CD4-positive, alpha-beta T cell (primary cell): ENCODE results near the gene RALY. TPM values are rescaled to one million over a fixed set of nuclear protein-coding genes. Genes with fewer than 3 reads are reported as not detected.

Experiments
- ATAC-seq: fragments of 200-7000 bp; cut with Tn5 transposase; one replicate; pipeline ENCODE4 v1.10.0; 2022; ENCODE audit warnings: mild to moderate bottlenecking; ENCODE audit not compliant: poor library complexity
- CTCF ChIA-PET: fragments of 350-600 bp; sonication (Branson Sonifier 250); formaldehyde crosslinking; loops from one replicate; lab custom pipeline; 2021; ENCODE audit warnings: antibody characterized with exemption, inconsistent platforms; lab: Charles Lee
- POLR2A ChIA-PET: fragments of 350-600 bp; sonication (Branson Sonifier 250); formaldehyde crosslinking; loops from one replicate; lab custom pipeline; 2021; ENCODE audit warnings: antibody characterized with exemption, inconsistent platforms; lab: Charles Lee
- DNase-seq, 14 experiments: peaks; one replicate each; pipeline ENCODE4 v3.0.0-alpha.2; 2013 to 2020; ENCODE audit warnings: mixed read lengths in 2 of 14
- H3K27ac ChIP-seq, 2 donors: one replicate each; pipeline versions ENCODE4 v1.5.1 to v1.7.0; 2013; ENCODE audit warnings: low read length in 2 of 2, low read depth in 1 of 2, mild to moderate bottlenecking in 1 of 2
- H3K27me3 ChIP-seq, 2 experiments: 1 replicate in 1 of 2; 2 replicates in 1 of 2; pipeline versions ENCODE4 v1.6.1 to v1.7.0; 2013; ENCODE audit warnings: low read length in 2 of 2, control low read depth in 1 of 2, mild to moderate bottlenecking in 1 of 2, moderate library complexity in 1 of 2; ENCODE audit not compliant: insufficient read depth in 2 of 2, control insufficient read depth in 1 of 2
- H3K36me3 ChIP-seq: one replicate; pipeline ENCODE4 v1.6.1; 2013; ENCODE audit warnings: low read length, control low read depth; ENCODE audit not compliant: insufficient read depth
- H3K4me1 ChIP-seq: one replicate; pipeline ENCODE4 v1.6.1; 2013; ENCODE audit warnings: low read length, control low read depth; ENCODE audit not compliant: insufficient read depth
- H3K4me3 ChIP-seq: one replicate; pipeline ENCODE4 v1.5.1; 2013; ENCODE audit warnings: mild to moderate bottlenecking, low read length, moderate library complexity
- H3K9me3 ChIP-seq, 2 experiments: 1 replicate in 1 of 2; 2 replicates in 1 of 2; pipeline versions ENCODE4 v1.6.1 to v1.7.0; 2013; ENCODE audit warnings: low read length in 2 of 2, mild to moderate bottlenecking in 2 of 2, control low read depth in 1 of 2, moderate library complexity in 1 of 2; ENCODE audit not compliant: control insufficient read depth in 1 of 2, insufficient read depth in 1 of 2
- H3K27ac Mint-ChIP-seq: one replicate; pipeline ENCODE4 v1.8.0; 2020; ENCODE audit warnings: mixed read lengths
- H3K27me3 Mint-ChIP-seq: one replicate; pipeline ENCODE4 v1.8.0; 2021; ENCODE audit warnings: mixed read lengths
- H3K36me3 Mint-ChIP-seq: one replicate; pipeline ENCODE4 v1.8.0; 2021; ENCODE audit warnings: low read depth, mixed read lengths
- H3K4me1 Mint-ChIP-seq: one replicate; pipeline ENCODE4 v1.8.0; 2021; ENCODE audit warnings: low read depth, mixed read lengths
- H3K4me3 Mint-ChIP-seq: one replicate; pipeline ENCODE4 v1.8.0; 2020; ENCODE audit warnings: mild to moderate bottlenecking, mixed read lengths
- H3K9me3 Mint-ChIP-seq: one replicate; pipeline ENCODE4 v1.8.0; 2020; ENCODE audit warnings: mixed read lengths
- intact Hi-C, 2 experiments: fragments of 100-400 bp; cut with DNase I in 1 of 2; cut with micrococcal nuclease in 1 of 2; formaldehyde crosslinking; loops; one replicate each; pipeline versions ENCODE4 v1.15.1 to v1.9.0; 2023 to 2025; cut with DNase I, micrococcal nuclease
- total RNA-seq, 174 experiments: library from RNA in 2 of 174; stranded (reverse) in 2 of 174; gene quantifications; one replicate each; pipeline ENCODE4 v1.2.3 and lab custom pipeline; 2021 to 2026
- TF ChIP-seq, protein P1 (sequence below): fragments of 200-600 bp; IDR thresholded peaks from one replicate; pipeline ENCODE4 v1.8.0; 2022; ENCODE audit warnings: antibody characterized with exemption, mild to moderate bottlenecking

Gene RALY
- total RNA-seq, 2 experiments from 2014 or later: 112 TPM

DNA sequence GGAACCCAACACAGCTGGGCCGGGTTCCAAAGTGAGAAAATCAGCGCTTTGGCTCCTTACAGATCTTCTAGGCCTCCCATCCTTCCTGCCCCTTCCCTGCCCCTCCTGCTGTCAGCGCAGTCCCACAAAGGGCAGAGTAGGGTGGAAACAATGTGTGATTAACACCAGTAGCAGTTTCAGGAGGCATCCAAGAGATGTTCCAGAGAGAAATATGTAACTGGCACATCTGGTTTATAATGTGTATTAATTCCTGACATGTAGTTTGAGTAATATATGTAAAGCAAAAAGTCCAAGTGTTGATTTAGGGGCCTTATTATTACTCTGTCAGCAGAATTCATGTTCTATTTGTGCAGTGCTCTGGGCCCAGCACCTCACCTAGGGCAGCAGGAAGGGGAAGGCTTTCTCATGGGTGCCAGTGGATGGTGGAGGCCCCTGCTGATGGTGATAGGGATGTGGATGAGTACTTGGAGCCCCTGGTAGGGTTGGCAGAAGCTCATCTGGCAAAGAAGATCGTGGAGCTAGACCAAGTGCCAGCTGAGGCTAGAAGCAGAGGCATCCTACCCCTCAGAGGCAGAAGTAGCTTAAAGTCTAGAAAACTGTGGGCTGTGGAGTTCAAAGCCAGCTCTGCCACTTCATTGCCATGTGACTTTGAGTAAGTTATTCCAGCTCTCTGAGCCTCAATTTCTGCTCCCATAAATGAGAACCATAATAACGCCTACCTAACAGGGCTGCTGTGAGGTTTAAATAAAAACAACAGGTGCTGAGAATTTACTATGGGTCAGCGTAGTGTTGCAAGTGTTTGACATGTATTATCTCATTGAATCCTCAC lies 22.4 kb upstream of the RALY start:
- Histone ChIP-seq H3K27ac (no peak overlapping the region), H3K36me3 (no peaks in the 10 kb centered on the region), H3K27me3 (no peaks in the 10 kb centered on the region), H3K9me3 (no peaks in the 10 kb centered on the region), H3K4me3 (no peak overlapping the region), H3K4me1 (no peaks in the 10 kb centered on the region)
- DNase-seq: no peak
- ChIA-PET POLR2A (no interaction called here), CTCF (no interaction called here)
- intact Hi-C loops: no loop called here
- Mint-ChIP-seq H3K9me3 (no peaks in the 10 kb centered on the region), H3K4me1 (no peaks in the 10 kb centered on the region), H3K36me3 (no peaks in the 10 kb centered on the region), H3K4me3 (no peak overlapping the region), H3K27me3 (peaks cover 2% of the 10 kb centered on the region), H3K27ac (no peak overlapping the region)
- TF ChIP-seq, protein P1, sequence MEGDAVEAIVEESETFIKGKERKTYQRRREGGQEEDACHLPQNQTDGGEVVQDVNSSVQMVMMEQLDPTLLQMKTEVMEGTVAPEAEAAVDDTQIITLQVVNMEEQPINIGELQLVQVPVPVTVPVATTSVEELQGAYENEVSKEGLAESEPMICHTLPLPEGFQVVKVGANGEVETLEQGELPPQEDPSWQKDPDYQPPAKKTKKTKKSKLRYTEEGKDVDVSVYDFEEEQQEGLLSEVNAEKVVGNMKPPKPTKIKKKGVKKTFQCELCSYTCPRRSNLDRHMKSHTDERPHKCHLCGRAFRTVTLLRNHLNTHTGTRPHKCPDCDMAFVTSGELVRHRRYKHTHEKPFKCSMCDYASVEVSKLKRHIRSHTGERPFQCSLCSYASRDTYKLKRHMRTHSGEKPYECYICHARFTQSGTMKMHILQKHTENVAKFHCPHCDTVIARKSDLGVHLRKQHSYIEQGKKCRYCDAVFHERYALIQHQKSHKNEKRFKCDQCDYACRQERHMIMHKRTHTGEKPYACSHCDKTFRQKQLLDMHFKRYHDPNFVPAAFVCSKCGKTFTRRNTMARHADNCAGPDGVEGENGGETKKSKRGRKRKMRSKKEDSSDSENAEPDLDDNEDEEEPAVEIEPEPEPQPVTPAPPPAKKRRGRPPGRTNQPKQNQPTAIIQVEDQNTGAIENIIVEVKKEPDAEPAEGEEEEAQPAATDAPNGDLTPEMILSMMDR: no peak
- no peak for ATAC-seq

DNA sequence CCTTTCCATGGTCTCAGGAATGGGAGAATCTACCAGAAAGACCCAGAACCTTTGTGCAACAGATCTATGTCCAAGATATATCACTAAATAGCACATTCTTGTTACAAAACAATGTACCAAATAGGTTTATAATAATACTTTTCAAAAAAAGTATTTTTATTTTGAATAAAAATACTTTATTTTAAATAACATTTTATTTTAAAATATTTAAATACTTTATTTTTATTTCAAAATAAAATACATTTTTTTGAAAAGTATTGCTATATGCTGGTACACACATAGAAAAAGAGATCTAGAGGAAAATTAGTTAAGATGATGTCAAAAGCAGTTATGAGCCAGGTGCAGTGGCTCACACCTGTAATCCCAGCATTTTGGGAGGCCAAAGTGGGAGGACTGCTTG lies 16.8 kb upstream of the RALY start:
- intact Hi-C loops: no loop called here

DNA sequence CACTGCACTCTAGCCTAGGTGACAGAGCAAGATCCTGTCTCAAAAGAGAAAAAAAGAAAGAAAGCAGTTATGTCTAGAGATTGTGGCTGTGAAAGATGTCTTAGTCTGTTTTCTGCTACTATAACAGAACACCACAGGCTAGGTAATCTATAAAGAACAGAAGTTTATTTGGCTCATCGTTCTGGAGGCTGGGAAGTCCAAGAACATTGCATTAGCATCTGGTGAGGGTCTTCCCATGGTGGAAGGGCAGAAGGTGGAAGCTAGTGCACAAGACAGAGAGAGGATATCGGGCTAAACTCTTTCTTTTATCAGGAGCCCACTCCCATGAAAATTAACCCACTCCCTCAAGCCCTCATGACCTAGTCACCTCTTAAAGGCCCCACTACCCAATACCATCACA lies 16.2 kb upstream of the RALY start:
- H3K36me3 Mint-ChIP-seq: no peaks in the 10 kb centered on the region
- DNase-seq (no peak), ATAC-seq (no peak)
- intact Hi-C loops: no loop called here
- no peaks in the 10 kb centered on the region for H3K9me3 Mint-ChIP-seq
- no peaks in the 10 kb centered on the region for H3K4me1 ChIP-seq
- peaks cover 0 to 4% of the 10 kb centered on the region in 2 experiments for H3K27me3 ChIP-seq
- H3K4me3 Mint-ChIP-seq: no peak overlapping the region
- no peaks in the 10 kb centered on the region for H3K4me1 Mint-ChIP-seq
- POLR2A ChIA-PET: no interaction called here
- no peaks in the 10 kb centered on the region for H3K36me3 ChIP-seq
- no peak overlapping the region for H3K27ac Mint-ChIP-seq
- CTCF ChIA-PET: no interaction called here
- TF ChIP-seq, protein P1: no peak
- H3K27ac ChIP-seq: no peak overlapping the region
- peaks cover 19% of the 10 kb centered on the region for H3K27me3 Mint-ChIP-seq
- H3K9me3 ChIP-seq: no peaks in the 10 kb centered on the region
- no peak overlapping the region for H3K4me3 ChIP-seq

More for the DNA sequence above, 16.8 kb upstream of the RALY start:
- no peak overlapping the region for H3K4me3 Mint-ChIP-seq
- POLR2A ChIA-PET: no interaction called here
- DNase-seq (no peak), ATAC-seq (no peak)
- no peak overlapping the region for H3K27ac Mint-ChIP-seq
- Histone ChIP-seq H3K4me1 (no peaks in the 10 kb centered on the region), H3K27me3 (peaks cover 0 to 4% of the 10 kb centered on the region in 2 experiments), H3K36me3 (no peaks in the 10 kb centered on the region), H3K9me3 (no peaks in the 10 kb centered on the region), H3K27ac (no peak overlapping the region), H3K4me3 (no peak overlapping the region)
- no peaks in the 10 kb centered on the region for H3K4me1 Mint-ChIP-seq
- no peaks in the 10 kb centered on the region for H3K36me3 Mint-ChIP-seq
- CTCF ChIA-PET: no interaction called here
- peaks cover 19% of the 10 kb centered on the region for H3K27me3 Mint-ChIP-seq
- no peaks in the 10 kb centered on the region for H3K9me3 Mint-ChIP-seq
- TF ChIP-seq, protein P1: no peak
